Skeletal muscle tissue (tissue), 4 donors: ENCODE results near the gene ABLIM3. TPM values are rescaled to one million over a fixed set of nuclear protein-coding genes. Genes with fewer than 3 reads are reported as not detected.

ENCODE experiments used
- H3K27ac ChIP-seq: one replicate; pipeline ENCODE4 v1.7.0; 2013; ENCODE audit warnings: mild to moderate bottlenecking, low read depth, low read length, inconsistent platforms
- H3K27me3 ChIP-seq, 3 donors: one replicate each; pipeline ENCODE4 v1.7.0; 2013; ENCODE audit warnings: low read length in 3 of 3; ENCODE audit not compliant: control insufficient read depth in 3 of 3, insufficient read depth in 3 of 3
- H3K36me3 ChIP-seq, 3 donors: one replicate each; pipeline ENCODE4 v1.7.0; 2013; ENCODE audit warnings: low read length in 3 of 3; ENCODE audit not compliant: control insufficient read depth in 3 of 3, insufficient read depth in 3 of 3
- H3K4me1 ChIP-seq, 3 donors: one replicate each; pipeline ENCODE4 v1.7.0; 2013; ENCODE audit warnings: low read length in 3 of 3, mild to moderate bottlenecking in 3 of 3; ENCODE audit not compliant: control insufficient read depth in 3 of 3, insufficient read depth in 3 of 3
- H3K4me3 ChIP-seq, 3 donors: one replicate each; pipeline ENCODE4 v1.7.0; 2013; ENCODE audit warnings: low read length in 3 of 3
- H3K9ac ChIP-seq, 3 donors: one replicate each; pipeline ENCODE4 v1.7.0; 2013; ENCODE audit warnings: low read length in 3 of 3, mild to moderate bottlenecking in 3 of 3, moderate library complexity in 2 of 3, low read depth in 1 of 3
- H3K9me3 ChIP-seq, 3 donors: one replicate each; pipeline ENCODE4 v1.7.0; 2013; ENCODE audit warnings: low read length in 3 of 3; ENCODE audit not compliant: control insufficient read depth in 3 of 3
- total RNA-seq: library from RNA; depleted of rRNA; stranded (reverse); fragments of >200 nt; gene quantifications from one replicate; pipeline ENCODE4 v1.2.3, GENCODE V29; 2014
- donor health status: Osteomylitis.

Gene ABLIM3
- 15.1 TPM for total RNA-seq

DNA sequence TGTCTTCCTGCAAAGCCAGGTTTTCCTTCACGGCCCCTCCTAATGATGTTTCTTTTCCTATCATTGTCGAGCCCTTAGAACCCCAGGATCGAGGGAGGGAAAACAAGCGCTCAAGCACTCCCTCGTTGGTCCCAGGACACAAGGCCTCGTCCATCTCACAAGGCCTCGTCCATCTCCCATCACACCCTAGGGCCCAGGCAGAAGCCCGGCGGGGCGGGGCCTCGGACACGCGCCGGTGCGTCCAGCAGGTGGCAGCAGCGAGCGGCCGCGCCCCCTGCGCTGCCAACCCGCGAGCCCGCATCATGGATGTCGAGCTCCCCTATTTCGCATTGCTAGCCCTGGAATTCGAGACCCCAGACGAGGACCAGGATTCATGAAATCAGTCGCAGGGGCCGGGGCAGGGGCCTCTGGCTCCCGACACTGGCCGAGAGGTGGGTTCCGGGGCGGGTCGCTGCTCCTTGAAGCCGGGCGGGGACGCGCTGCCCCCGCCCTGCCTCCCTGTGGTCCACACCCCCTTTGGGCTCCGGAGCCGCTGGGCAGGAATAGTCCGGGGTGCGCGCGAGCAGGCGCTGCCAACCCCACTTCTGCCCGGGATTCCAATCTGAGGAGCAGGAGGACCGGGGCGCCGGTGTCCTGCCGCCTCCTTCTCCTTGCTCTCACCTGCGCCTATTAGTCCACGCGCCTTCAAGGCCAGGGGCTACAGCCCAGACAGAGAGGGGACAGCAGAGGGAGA lies at the start of gene ABLIM3:
ABLIM3 (plus strand) TSS at position 270 of the 733 bp plus-strand sequence. CDS start 603 bp downstream, outside the sequence.
- no peaks in the 10 kb centered on the region for H3K9me3 ChIP-seq
- no peaks in the 10 kb centered on the region for H3K36me3 ChIP-seq
- peak within 1 kb of the TSS; percentile 82 for H3K27ac ChIP-seq
- no peaks in the 10 kb centered on the region for H3K27me3 ChIP-seq
- H3K4me3 ChIP-seq, result peak within 1 kb of the TSS; percentile 78 to 83 (median 79)
- H3K9ac ChIP-seq, result peak within 1 kb of the TSS; percentile 72 to 81 (median 80)
- H3K4me1 ChIP-seq, result peaks cover 22 to 31% (median 29%) of the 10 kb centered on the region in 3 donors

DNA sequence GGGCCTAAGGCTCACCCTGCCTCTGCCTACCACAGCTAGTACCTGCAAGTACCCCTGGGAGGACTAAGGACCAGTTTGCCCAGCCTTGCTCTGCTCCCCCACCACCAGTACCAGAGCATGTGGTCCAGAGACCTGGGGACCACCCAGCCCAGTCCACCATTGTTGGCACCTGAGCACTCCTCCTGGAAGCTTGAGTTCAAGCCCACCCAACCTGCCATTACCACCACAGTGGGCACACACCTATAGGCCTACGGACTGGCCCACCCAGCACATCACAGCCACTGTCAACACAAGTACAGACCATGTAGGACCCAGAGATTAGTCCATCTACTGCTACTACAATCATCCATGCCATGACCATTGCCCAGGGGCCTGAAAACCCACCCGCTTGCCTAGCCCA lies 47.7 kb upstream of the ABLIM3 start:
- Histone ChIP-seq H3K4me1 (no peaks in the 10 kb centered on the region), H3K27ac (no peak overlapping the region), H3K27me3 (no peaks in the 10 kb centered on the region), H3K9me3 (peaks cover 0 to 4% (median 2%) of the 10 kb centered on the region in 3 donors), H3K9ac (no peak overlapping the region), H3K36me3 (no peaks in the 10 kb centered on the region), H3K4me3 (no peak overlapping the region)

DNA sequence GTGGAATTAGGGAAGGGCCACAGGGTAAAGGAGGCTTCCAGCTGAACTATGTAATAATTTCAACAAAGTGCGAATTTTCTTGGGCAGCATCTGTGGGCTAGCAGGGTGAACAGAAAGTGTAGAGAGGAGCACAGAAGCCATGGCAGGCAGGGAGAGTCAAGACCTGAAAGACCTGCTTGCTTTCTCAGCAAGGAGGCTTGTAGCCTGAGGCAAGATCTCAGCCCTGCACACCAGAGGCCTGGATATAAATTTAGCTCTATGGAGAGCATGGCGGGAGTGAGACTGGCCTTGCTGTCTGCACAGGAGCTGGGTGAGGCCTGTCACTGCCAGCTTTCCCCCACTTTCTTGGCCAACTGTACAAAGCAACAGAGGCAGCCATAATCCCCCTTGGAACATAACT lies 46.3 kb upstream of the ABLIM3 start:
- Histone ChIP-seq H3K9me3 (peaks cover 0 to 8% (median 2%) of the 10 kb centered on the region in 3 donors), H3K27me3 (no peaks in the 10 kb centered on the region), H3K27ac (no peak overlapping the region), H3K4me3 (no peak overlapping the region), H3K36me3 (no peaks in the 10 kb centered on the region), H3K4me1 (no peaks in the 10 kb centered on the region), H3K9ac (no peak overlapping the region)

DNA sequence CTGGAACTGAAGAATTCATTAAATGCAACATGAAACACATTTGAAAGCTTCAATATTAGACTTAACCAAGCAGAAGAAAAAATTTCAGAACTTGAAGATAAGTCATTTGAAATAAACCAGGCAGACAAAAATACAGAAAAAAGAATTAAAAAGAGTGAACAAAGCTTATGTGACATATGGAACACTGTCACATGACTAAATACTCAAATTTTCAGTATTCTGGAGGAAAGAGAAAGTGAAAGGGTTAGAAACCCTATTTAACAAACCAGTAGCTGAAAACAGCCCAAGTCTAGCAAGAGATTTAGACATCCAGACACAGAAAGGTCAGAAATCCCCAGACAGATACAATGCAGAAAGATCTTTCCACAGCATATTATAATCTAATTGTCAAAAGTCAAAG lies 41.4 kb upstream of the ABLIM3 start:
- H3K4me3 ChIP-seq, result no peak overlapping the region
- H3K4me1 ChIP-seq, result no peaks in the 10 kb centered on the region
- no peak overlapping the region for H3K27ac ChIP-seq
- peaks cover 0 to 10% (median 0%) of the 10 kb centered on the region in 3 donors for H3K9me3 ChIP-seq
- no peaks in the 10 kb centered on the region for H3K27me3 ChIP-seq
- no peak overlapping the region for H3K9ac ChIP-seq
- H3K36me3 ChIP-seq, result no peaks in the 10 kb centered on the region

DNA sequence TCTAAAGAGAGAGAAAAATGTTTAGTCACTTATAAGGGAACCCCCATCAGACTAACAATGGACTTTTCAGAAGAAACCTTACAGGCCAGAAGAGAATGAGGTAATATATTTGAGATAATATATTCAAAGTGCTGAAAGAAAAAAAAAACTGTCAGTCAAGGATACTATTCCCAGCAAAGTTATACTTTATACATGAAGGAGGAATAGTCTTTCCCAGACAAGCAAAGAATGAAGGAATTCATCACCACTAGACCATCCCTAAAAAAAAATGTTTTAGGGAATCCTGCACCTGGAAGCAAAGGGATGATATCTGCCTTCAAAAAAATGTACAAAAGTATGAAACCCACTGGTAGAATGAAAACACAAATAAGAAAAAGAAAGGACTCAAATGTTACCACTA lies 41.0 kb upstream of the ABLIM3 start:
- H3K27me3 ChIP-seq, result no peaks in the 10 kb centered on the region
- H3K9me3 ChIP-seq, result peaks cover 0 to 10% (median 0%) of the 10 kb centered on the region in 3 donors
- H3K27ac ChIP-seq, result no peak overlapping the region
- no peak overlapping the region for H3K9ac ChIP-seq
- no peak overlapping the region for H3K4me3 ChIP-seq
- H3K4me1 ChIP-seq, result no peaks in the 10 kb centered on the region
- H3K36me3 ChIP-seq, result no peaks in the 10 kb centered on the region

DNA sequence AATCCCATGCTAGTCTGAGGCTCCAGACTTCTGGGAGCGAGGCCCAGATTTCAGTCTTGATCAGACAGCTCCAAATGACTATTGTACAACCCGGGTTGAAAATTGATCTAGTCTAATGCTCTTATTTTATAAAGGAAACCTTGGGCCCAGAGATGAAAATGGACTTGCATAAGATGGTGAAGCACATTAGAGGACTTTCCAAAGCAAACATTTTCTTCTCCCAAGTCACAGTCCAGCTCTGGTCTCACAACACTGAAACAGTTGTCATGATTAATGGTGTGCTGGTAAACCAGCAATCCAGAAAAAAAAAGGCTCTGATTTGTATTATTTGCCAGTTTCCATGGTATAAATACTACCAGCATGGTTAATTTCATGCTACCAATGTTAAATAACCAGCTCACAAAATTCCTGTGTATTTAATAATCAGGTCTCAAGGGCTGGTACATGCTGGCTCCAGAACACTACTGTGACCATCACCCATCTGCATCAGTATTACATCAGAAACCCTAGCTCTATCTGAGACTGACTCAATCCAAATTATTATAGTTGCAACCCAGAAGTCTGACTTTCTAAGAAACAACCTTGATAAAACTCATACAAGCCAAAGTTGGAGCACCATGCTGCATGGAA lies 32.5 kb upstream of the ABLIM3 start:
- no peak overlapping the region for H3K9ac ChIP-seq
- no peak overlapping the region for H3K27ac ChIP-seq
- H3K4me1 ChIP-seq, result no peaks in the 10 kb centered on the region
- no peak overlapping the region for H3K4me3 ChIP-seq
- no peaks in the 10 kb centered on the region for H3K27me3 ChIP-seq
- H3K36me3 ChIP-seq, result no peaks in the 10 kb centered on the region
- H3K9me3 ChIP-seq, result no peaks in the 10 kb centered on the region

DNA sequence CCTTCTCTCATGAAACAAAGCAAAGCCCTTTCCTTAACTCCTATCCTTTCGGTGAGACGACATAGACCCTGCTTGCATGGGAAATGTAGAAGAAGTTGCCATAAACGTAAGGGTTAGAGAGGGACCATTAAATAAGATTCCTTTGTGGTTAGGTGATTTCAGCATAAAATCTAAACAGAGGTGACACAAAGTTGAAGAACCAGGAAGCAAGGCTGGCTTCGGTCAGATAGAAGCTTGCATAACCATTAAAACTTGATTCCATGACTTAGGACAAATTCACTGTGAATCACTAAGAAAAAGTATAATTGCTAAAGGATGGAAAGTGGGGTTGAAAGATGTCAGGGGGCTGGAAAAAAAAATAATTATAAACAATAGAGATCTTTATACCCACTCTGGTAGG lies 30.9 kb upstream of the ABLIM3 start:
- Histone ChIP-seq H3K36me3 (no peaks in the 10 kb centered on the region), H3K9ac (no peak overlapping the region), H3K9me3 (no peaks in the 10 kb centered on the region), H3K4me3 (no peak overlapping the region), H3K4me1 (peaks cover 0 to 7% (median 4%) of the 10 kb centered on the region in 3 donors), H3K27ac (no peak overlapping the region), H3K27me3 (no peaks in the 10 kb centered on the region)

DNA sequence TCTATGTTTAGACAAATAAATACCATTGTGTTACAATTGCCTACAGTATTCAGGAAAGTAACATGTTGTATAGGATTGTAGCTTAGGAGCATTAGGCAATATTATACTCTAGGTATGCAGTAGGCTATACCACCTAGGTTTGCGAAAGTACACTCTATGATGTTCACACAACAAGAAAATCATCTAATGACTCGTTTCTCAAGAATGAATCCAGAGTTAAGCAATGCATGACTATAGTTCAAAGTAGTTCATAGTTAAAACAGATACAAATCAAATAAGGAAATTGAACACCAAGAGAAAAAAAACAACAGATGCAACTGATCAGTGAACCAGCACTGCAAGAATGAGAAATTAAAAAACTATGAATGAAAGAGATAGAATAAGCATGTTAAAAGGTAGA lies 27.6 kb upstream of the ABLIM3 start:
- H3K27ac ChIP-seq, result no peak overlapping the region
- H3K9me3 ChIP-seq, result no peaks in the 10 kb centered on the region
- no peaks in the 10 kb centered on the region for H3K27me3 ChIP-seq

DNA sequence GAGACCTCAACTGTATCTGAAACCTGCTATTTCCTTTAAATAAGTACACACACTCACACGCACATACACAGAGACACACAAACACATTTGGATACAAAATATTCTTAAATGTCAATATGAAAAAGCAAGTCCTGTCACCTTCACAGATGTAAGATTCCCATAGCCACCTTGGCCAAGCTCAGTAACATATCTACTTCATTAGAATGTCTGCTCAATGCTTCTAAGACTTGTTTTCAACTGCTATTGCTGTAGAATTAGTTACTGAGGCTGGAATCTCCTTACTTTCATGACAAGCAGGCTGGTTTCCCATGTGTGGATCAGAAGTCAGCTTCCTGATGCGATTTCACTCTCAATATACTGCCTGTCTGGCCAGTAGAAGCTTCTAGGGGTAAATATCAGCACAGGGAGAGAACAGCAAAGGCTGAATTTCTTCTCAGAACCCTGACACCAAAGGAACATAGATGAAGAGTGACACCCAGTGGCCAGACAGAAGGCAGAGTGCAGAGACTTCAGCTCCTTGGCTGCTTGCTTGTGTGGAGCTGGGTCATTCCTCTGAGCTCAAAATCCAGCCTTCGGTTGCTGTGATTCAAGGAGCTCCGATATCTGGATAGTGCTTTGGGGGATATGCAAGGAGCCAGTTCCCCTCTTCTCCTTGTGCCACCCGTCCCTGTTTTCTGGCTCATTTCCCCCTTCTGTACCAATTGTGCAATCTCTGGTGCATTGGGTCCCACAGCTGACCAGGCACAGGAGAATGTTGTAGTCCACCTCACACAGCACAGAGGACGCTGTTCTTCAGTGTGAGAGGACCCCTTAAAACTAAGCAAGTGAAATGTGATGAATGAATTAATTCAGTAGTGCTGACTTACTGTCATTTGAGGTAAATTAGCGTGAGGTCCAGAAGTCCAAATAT lies 26.6 kb upstream of the ABLIM3 start:
- peak overlapping the region in 1 of 3 donors; percentile 52 for H3K9ac ChIP-seq
- no peaks in the 10 kb centered on the region for H3K9me3 ChIP-seq
- H3K4me3 ChIP-seq, result no peak overlapping the region
- peaks cover 0 to 7% (median 4%) of the 10 kb centered on the region in 3 donors for H3K4me1 ChIP-seq
- no peak overlapping the region for H3K27ac ChIP-seq
- no peaks in the 10 kb centered on the region for H3K36me3 ChIP-seq
- H3K27me3 ChIP-seq, result no peaks in the 10 kb centered on the region

More for the DNA sequence above, 27.6 kb upstream of the ABLIM3 start:
- Histone ChIP-seq H3K4me1 (peaks cover 0 to 7% (median 4%) of the 10 kb centered on the region in 3 donors), H3K9ac (no peak overlapping the region), H3K4me3 (no peak overlapping the region), H3K36me3 (no peaks in the 10 kb centered on the region)
